Mesenteric fat pad (tissue), 1 donor: ENCODE data around the gene USP20. TPM values are rescaled to one million over a fixed set of nuclear protein-coding genes. Genes with fewer than 3 reads are reported as not detected.
A peak's percentile ranks its signal among the peaks of the same experiment; 100 is the strongest.
"Not testable (repeated sequence)": the region's sequence is repeated elsewhere in the genome, so short reads cannot be mapped to it uniquely, and the experiment has no call there.

Experiments
- DNase-seq: peaks from one replicate; pipeline ENCODE4 v3.0.0-alpha.2; 2020; ENCODE audit warnings: low spot score
- total RNA-seq: library from RNA; stranded (reverse); fragmentation: NEBNext Ultra II Directional; extraction: Animal tissue kit (Norgen Biotek cat#: 25700); gene quantifications from one replicate; pipeline ENCODE4 v1.2.1, GENCODE V29; 2021
- donor health status: DM: yes; HTN: yes; CAD: no.

The USP20 gene
- total RNA-seq, 1 donor from 2014 or later = 16.8 TPM

DNA sequence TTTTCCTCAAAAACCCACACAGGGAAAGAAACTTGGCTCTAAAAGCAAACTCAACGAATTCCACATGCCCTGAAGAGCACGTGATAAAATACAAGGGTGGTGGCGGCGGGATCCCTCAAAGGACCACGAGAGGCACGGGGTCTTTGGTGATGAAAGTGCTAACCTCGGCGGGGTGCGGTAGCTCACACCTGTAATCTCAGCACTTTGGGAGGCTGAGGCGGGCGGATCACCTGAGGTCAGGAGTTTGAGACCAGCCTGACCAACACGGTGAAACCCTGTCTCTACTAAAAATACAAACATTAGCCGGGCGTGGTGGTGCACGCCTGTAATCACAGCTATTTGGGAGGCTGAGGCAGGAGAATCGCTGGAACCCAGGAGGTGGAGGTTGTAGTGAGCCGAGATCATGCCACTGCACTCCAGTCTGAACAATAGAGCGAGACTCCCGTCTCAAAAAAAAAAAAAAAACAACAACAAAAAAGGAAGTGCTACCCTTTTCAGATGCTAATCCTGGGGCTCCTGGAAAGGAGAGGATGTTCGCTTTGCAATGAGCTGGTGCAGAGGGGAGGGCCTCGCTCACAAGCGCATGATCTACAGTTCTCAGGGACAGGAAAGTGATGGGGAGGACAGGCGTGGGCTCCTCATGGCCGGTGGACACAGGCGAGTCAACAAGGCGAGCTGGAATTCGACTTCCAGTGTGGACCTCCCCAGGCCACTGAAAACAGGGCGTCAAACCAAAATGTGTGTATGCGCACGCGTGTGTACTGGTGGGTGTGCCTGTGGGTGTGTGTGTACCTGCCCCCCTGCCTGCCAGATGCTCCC lies 54.1 kb downstream of the USP20 start:
- DNase-seq = no peak

DNA sequence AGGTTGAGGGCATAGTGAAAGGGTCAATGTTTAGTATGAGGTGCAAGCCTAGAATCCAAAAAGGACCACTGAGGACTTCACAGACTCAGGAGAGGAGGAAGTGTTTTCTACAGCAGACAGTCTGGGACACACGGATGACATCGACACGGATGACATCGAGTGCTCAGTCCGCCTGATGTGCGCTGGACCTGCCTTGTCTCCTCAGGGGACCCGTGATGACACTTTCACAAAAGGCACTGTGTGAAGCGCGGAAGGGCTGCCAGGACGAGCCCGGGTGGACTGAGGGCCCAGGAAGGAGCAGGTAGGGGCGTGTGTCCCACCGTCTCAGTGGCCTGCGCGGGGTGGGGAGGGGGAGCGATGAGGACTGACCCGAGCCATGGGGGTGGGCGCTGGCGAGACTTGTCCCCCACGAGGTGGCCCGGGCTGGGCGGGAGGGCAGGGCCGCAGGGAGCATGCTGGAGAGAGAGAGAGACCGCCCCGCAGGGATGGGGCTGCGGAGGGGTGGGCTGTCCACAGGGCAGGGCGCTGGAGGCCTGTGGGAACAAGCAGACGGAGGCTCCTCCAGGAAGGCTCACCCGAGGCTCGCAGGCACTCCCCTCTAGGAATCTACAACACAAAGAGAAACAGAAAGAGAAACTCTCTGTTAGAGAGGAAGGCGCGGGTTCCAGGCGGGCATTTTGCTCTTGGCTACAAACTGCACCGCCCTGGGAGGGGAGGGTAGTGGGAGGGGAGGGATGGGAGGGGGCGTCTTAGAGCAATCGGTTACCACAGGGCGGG lies 54.9 kb downstream of the USP20 start:
- no peak for DNase-seq

DNA sequence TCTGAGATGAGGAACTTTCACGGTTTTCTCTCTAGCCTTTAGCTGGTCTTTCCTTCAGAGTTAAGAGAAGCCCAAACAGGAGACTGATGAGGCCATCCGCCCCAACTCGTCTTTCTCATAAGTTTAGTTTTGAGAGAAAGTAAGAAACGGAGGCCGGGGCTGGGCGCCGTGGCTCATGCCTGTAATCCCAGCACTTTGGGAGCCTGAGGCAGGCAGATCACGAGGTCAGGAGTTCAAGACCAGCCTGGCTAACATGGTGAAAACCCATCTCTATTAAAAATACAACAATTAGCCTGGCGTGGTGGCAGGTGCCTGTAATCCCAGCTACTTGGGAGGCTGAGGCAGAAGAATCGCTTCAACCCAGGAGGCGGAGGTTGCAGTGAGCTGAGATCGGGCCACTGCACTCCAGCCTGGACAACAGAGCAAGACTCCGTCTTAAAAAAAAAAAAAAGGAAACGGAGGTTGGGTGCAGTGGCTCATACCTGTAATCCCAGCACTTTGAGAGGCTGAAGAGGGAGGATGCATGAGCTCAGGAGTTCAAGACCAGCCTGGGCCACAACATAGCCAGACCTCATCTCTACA lies 55.6 kb downstream of the USP20 start:
- not testable (repeated sequence) for DNase-seq

DNA sequence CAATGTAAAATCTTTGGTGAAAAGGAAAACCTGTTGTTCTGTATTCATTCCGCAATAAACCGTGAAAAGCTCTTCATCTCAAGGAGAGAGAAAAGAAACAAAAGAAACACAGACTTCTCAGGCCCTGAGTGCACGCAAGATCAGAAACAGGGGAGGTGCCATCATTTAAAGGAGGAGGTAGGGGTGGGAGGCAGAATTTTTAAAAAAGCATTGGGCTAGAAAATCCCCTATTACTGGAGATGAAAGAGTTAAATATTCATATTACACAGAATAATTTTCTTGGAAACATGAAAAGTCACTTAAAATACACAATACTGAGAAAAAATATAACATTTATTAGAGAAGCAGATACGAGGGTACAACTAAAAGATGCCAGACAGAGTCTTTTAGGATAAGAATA lies 56.3 kb downstream of the USP20 start:
- no peak for DNase-seq

DNA sequence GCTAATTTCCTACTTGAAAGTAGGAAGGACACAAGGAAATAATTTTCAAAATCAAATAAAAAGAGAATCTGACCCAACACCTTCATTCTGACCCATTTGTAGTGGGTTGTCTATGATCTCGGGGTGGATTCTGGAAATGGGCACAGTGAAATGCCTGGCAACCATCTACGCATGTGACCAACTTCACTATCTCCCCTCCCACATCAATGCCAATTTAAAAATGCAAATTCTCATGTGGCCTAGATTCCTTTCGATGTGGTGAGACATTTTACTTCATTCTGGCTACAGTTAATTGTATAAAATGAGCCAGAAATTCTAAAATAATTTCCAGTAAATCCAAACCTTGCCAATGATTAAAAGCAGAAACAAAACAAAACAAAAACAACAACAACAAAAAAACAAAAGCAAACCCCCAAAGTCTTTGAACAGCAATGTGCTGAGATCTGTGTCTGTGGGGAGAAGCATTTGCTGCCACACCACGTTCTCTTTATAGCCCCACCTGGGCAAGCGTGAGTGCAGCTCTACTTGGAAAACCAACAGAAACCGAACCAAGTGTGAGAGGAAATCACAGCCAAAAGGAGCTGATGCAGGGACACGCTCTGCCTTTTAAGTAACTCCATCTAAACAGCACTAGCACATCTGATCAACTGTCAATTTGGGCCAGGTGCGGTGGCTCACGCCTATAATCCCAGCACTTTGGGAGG lies 59.0 kb downstream of the USP20 start:
- no peak for DNase-seq

DNA sequence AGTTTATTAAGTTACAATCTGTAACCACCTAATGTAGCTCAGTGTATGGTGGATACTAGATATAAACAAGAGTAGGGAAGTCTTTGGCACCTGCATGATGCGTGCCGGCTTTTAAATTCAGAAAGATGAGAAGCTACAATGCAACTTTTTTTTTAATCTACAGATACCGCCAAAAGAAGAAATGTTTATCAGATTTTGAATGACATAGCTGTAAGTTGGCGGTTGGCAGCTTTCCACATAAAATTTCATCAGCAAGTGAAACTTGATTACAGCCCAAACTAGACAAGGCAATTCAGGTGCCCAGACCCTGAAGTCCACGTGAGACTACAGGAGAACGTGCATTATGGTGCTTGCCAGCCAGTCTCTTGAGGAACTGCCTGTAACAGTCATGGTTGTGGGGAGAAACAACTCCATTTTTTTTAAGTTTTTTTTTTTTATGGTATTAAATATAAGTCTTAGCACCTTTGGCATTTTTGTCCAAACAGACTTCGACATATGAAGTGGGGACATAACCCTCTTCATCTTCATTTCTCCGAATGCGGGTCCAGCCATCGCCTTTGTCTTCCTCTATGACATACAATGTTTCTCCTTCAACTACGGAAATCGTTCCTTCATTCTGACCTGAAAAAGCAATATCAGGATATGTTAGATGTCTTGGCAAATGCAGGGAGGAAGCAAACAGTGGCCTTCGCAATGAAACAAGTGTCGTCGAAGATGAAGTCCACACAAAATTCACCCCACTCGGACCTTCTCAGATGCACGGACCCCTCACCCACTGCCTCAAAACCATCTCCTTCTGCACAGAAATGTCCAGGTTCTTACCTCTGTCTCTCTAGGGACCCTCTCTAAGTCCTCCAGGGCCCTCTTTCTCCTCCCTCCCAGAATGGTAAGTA lies 60.4 kb downstream of the USP20 start:
- DNase-seq = no peak

DNA sequence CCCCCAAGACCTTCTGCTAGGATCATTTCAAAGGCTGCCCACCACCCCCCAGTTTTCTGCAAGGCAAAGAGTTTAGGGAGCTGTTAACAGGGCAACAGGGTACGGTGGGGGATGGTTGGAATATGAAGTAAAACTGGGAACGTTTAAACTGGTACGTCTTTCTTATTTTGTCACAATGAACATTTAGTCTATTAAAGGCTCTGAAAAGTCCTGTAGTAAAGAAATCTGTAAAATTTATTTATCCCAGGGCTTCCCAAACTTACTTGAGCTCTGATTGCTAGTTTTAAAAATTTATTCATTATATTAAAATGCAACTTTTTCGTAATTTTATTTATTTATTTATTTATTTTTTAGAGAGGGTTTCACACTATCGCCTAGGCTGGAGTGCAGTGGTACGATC lies 62.0 kb downstream of the USP20 start:
- no peak for DNase-seq

DNA sequence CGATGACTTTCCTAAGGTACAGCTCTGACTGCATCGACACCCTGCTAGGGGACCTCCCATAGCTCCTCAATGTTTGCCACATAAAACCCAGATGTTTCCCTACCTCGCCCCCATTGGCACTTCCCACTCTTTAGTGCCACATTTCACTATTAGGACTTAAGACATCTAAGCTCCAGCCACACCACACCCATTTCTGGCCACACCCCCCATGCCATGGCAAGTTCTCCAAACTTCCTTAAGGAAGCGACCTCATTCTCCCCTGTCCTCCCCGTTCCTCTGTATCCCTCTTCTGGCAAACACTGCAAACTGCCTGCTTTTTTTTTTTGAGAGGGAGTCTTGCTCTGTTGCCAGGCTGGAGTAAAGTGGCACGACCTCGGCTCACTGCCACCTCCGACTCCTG lies 62.9 kb downstream of the USP20 start:
- DNase-seq = no peak

DNA sequence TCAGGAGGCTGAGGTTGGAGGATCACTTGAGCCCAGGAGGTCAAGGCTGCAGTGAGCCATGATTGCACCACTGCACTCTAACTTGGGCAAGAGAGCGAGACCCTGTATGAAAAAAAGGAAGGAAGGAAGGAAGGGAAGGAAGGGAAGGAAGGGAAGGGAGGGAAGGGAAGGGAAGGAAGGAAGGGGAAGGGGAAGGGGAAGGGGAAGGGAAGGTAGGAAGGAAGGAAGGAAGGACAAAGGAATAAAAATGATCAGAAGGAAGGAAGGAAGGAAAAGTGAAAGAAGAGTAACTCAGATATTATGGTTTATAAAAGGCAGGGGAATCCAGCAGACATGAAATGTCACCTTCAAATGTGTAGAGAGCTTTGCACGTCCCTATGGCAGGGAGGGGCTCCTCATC lies 64.4 kb downstream of the USP20 start:
- DNase-seq = no peak

DNA sequence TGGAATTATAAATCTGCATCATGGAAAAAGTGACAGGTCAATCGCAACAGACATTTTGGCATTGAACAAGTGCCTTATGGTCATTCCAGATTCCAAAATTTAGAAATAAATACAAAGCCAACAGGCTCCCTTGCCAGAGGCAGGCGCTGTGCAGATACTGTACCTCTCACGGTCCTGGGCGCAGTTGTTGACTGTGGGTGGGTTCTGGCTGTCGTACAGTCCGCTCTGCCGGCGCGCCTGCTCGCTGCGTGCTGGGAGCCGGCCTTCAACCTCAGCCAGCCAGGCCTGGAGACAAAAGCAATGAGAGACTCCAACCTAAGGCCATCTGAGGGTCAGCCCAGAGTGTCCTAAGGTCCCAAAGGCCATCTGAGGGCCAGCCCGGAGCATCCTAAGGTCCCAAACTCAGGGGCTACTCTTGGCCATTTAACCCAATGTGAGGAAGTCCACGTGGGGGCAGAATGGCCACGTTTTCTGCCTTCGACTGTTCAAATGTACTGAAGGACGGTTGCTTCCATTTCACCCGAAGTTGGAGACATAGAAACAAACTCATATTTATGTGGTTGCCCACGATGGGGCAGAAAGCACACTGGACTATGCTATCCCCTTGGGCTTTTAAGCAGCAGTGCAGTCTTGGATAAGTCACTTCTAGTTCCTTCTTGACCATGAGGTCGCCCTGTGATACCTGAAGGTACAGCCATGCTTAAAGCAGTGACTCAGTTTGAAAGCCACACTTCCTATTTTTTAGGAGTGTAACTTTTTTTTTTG lies 65.2 kb downstream of the USP20 start:
- DNase-seq = no peak

DNA sequence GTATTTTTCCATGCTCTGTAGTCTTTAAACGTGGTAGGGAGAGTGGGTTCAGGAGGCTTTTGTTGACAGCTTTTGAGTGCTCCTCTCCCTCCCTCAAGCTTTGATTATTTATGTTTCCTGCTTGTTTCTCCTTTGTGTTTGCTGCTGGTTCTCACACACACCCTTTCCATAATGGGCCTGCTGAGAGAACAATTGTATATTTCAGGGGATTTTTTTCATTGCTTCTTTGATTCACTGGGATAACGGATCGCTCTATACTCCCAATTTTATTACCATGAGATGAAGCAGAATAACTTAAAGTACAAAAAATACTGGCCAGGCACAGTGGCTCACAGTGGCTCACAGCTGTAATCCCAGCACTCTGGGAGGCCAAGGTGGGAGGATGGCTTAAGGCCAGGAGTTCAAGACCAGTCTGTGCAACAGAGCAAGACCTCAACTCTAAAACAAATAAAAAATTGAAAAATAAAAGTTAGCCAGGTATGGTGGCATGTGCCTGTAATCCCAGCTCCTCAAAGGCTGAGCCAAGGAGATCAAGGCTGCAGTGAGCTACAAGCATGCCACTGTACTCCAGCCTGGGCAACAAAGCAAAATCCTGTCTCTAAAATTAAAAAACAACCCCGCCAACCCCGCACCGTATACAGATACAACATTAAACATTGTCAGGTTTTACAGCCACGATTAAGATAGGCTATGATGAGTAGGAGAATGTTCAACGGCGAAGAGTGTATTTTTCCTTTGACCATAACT lies 66.9 kb downstream of the USP20 start:
- DNase-seq = no peak

DNA sequence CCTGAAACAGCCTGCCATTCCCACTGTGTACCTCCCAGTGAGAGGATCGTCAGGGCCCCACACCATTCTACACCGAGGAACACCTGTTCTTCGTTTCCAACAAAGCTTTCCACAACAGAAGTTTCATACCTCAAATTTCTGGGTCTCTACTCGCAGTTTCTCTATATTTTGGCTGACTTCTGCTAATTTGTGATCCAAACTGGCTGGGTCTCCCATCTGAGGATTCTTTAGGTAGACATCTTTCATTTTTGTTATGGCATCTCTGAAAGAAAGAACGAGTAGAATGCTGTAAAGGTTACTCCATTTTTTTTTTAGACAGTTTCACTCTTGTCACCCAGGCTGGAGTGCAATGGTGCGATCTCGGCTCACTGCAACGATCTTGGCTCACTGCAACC lies 67.5 kb downstream of the USP20 start:
- no peak for DNase-seq

DNA sequence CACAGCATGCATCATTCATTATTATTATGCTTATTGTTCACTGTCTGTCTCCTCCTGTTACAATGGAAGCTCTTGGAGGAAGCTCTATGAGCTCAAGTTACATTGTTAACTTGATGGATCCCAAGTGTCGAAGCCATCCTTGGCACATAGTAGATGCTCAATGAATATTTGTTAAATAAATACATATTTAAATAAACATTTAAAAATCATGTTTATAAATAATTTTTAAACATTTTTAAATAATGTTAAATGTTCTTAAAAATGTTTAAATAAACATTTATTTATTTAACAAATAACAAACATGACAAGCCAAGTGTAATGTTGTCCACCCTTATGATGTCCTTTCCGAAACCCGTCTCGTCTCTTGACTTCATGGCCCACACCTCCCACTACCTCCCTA lies 69.5 kb downstream of the USP20 start:
- DNase-seq = no peak

DNA sequence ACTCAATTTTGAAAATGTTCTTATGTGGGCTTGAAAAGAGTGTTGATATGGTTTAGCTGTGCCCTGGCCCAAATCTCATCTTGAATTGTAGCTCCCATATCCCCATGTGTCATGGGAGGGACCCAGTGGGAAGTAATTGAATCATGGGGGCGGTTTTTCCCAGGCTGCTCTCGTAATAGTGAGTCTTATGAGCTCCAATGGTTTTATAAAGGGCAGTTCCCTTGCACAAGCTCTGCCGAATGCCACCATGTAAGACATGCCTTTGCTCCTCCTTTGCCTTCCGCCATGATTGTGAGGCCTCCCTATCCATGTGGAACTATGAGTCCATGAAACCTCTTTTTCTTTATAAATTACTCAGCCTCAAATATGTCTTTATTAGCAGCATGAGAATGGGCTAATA lies 71.0 kb downstream of the USP20 start:
- peak; percentile 11 for DNase-seq

DNA sequence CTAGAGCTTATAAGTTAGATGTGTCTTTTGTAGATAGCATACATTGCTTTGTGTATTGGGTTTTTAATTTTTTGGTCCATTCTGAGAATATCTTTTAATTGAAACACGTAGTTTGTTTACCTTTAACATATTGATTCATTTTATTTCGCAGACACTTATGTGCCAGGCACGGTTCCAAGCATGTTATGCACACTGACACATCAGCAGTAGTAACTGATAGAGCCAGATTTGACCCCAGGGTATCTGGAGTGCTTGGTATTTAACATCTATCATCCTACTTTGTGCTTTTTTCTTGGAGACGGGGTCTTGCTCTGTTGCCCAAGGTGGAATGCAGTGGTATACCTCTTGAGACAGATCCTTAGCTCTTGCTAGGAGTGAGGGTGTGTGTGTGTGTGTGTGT lies 71.9 kb downstream of the USP20 start:
- DNase-seq = peak; percentile 1

DNA sequence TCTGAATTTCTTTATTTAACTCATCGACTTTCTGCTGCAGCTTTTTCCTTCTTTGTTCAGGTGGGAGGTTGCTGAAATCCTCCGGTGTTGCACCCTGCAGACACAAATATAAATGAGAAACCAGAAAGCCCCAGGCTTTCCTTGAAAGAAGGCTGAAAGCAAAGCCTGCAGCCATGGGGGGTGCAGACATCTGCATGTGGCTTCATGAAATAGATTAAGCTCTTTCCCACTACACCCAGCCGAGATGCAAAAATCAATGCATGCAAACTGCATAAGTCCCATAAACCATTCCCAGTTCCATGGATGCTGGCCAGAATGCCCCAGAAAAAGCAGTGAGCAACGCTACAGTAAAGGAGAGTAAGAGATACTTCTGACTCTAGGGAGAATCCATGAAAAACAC lies 73.6 kb downstream of the USP20 start:
- no peak for DNase-seq

DNA sequence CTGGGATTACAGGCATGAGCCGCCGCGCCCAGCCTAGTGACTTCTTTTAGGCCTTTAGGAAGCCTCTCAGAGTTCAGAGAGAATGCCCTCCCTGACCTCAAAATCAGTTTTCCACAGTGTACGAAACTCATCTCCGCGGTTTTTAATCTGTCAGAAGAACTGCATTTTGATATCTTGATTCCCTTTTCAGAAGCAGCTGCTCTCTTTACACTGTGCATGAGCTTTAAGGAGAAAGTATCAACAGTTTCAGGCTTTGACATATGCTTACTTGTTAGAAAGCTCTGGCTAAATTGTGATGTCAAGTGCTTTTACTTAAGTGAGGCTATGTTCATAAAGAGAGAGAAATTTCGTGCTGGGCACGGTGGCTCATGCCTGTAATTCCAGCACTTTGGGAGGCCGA lies 74.6 kb downstream of the USP20 start:
- DNase-seq = no peak

DNA sequence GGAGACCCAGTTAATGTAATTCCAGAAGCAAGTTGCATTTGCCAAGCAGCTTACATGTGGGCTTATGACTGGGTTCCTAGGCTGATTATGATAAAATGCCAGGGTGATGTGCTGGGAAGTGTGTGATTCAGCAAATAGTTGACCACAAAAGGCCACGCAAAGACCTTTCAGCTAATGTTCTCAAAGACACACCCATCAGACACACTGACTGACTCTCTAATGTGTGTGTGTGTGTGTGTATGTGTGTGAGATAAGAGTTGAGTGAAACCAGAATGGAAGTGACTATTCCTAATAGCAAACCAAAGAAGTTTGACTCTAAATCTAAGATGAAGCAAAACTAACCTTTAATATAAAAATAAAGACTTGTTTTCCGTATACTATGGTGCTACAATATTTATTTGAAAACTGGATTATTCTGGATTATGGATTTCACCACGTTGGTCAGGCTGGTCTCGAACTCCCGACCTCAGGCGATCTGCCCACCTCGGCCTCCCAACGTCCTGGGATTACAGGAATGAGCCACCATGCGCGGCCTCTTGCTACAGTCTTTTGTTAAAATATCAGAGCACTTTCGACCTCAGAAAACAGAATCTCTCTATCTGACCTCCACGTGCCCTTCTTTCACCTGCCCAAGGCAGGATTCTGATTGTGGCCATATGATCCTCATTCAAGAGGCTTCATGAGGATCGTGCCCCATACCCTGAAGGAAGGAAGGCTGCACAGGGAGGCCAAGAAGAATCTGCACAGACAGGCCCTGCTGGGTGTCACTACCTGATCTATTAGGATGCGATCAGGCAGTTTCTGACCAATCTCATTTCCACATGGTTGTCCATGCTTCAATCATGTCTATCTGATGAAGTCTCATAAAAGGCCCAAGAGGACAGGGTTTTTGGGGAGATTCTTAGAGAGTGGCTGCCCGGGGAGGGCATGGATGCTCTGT lies 75.6 kb downstream of the USP20 start:
- no peak for DNase-seq
